NB4 (cell line): ENCODE measurements around the gene FOXE3.

Source experiments
- CTCF ChIP-seq: IDR thresholded peaks from one replicate; pipeline ENCODE4 v1.5.1; 2012; ENCODE audit warnings: low read depth, low read length
- MAX ChIP-seq: IDR thresholded peaks from 2 replicates; pipeline ENCODE4 v1.6.1; 2011; ENCODE audit warnings: low read depth, low read length
- MYC ChIP-seq: IDR thresholded peaks from 2 replicates; pipeline ENCODE4 v1.6.1; 2011; ENCODE audit warnings: low read depth, low read length
- POLR2A ChIP-seq: IDR thresholded peaks from 2 replicates; pipeline ENCODE4 v1.6.1; 2011; ENCODE audit warnings: mild to moderate bottlenecking; ENCODE audit not compliant: insufficient read length; ENCODE audit errors: extremely low read depth

GRCh38 chr1:47444562-47445465 is 28.7 kb downstream of the FOXE3 start:
- no peak for TF ChIP-seq POLR2A
- no peak for TF ChIP-seq MYC
- no peak for TF ChIP-seq CTCF
- TF ChIP-seq MAX: no peak
